ENCODE measurements around the gene ACOT6.

ACOT6 gene

DNA sequence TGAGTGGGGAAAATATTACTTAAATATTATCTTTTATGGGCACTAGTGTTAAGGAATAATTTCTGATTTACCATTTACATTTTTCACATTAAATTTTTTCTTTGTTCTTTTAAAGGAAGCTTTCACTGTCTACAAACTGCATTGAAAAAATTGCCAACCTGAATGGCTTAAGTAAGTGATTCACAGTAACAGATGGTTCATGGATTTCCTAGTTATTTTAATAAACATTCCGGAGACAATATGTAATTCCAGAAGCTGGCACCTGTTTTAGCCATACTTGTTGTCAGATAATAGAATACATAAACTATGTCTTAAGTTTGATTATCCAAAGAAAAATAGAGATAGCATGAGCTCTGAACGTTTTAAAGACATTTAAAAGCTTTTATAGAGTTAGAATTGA, 49.6 kb downstream of the ACOT6 start:
- DNase-seq: no peak
- no CpG with 5 or more reads among the region's 2 CpGs for WGBS (ENCODE audit: extremely low coverage, insufficient coverage, low lambda C conversion rate)
- H3K27ac ChIP-seq (ENCODE audit: low read depth, low read length): no peak overlapping the region

GRCh38 chr14:73662487-73662943, 50.2 kb downstream of the ACOT6 start:
- Histone ChIP-seq H3K4me1 (ENCODE audit: control insufficient read depth, low read depth, low read length) (no peaks in the 10 kb centered on the region), H3K79me2 (ENCODE audit: control insufficient read depth, insufficient read depth, low read length) (no peaks in the 10 kb centered on the region), H2BK5ac (ENCODE audit: low read length) (no peak overlapping the region), H4K8ac (ENCODE audit: low read depth, low read length) (no peak overlapping the region), H3K56ac (ENCODE audit: low read length) (no peak overlapping the region), H3K36me3 (ENCODE audit: control insufficient read depth, insufficient read depth, low read length) (no peaks in the 10 kb centered on the region), H3K4me3 (ENCODE audit: low read length) (no peak overlapping the region), H3K79me1 (ENCODE audit: low read length) (no peaks in the 10 kb centered on the region), H4K5ac (ENCODE audit: low read length) (no peak overlapping the region), H3K23ac (ENCODE audit: low read length) (no peak overlapping the region), H3K4me2 (ENCODE audit: low read length) (no peak overlapping the region), H2BK15ac (replicated peaks; ENCODE audit: low read depth) (no peak overlapping the region), H2BK120ac (ENCODE audit: low read depth, low read length) (no peak overlapping the region), H3K4ac (ENCODE audit: low read depth, low read length) (no peak overlapping the region), H3K27me3 (ENCODE audit: insufficient read depth, low read length, poor library complexity) (no peaks in the 10 kb centered on the region), H3K18ac (ENCODE audit: low read length) (no peak overlapping the region), H3K27ac (ENCODE audit: low read depth, low read length) (no peak overlapping the region), H3K9ac (ENCODE audit: low read length) (no peak overlapping the region), H2AK5ac (ENCODE audit: low read length) (no peak overlapping the region)
- no CpG with 5 or more reads among the region's 1 CpG for WGBS (ENCODE audit: extremely low coverage, insufficient coverage, low lambda C conversion rate)
- DNase-seq: peak; percentile 95

More for the DNA sequence above, 49.6 kb downstream of the ACOT6 start:
- Histone ChIP-seq H2AK5ac (ENCODE audit: low read length) (no peak overlapping the region), H3K56ac (ENCODE audit: low read length) (no peak overlapping the region), H3K27me3 (ENCODE audit: insufficient read depth, low read length, poor library complexity) (no peaks in the 10 kb centered on the region), H4K8ac (ENCODE audit: low read depth, low read length) (no peak overlapping the region), H2BK5ac (ENCODE audit: low read length) (no peak overlapping the region), H2BK15ac (replicated peaks; ENCODE audit: low read depth) (no peak overlapping the region), H3K4ac (ENCODE audit: low read depth, low read length) (no peak overlapping the region), H3K4me1 (ENCODE audit: control insufficient read depth, low read depth, low read length) (no peaks in the 10 kb centered on the region), H3K4me2 (ENCODE audit: low read length) (no peak overlapping the region), H3K18ac (ENCODE audit: low read length) (no peak overlapping the region), H3K9ac (ENCODE audit: low read length) (no peak overlapping the region), H4K5ac (ENCODE audit: low read length) (no peak overlapping the region), H3K36me3 (ENCODE audit: control insufficient read depth, insufficient read depth, low read length) (no peaks in the 10 kb centered on the region), H3K4me3 (ENCODE audit: low read length) (no peak overlapping the region), H3K23ac (ENCODE audit: low read length) (no peak overlapping the region), H3K79me2 (ENCODE audit: control insufficient read depth, insufficient read depth, low read length) (no peaks in the 10 kb centered on the region), H2BK120ac (ENCODE audit: low read depth, low read length) (no peak overlapping the region), H3K79me1 (ENCODE audit: low read length) (no peaks in the 10 kb centered on the region)

GRCh38 chr14:73663548-73664212, 51.4 kb downstream of the ACOT6 start:
- no peaks in the 10 kb centered on the region for H3K27me3 ChIP-seq (ENCODE audit: insufficient read depth, low read length, poor library complexity)
- H3K9ac ChIP-seq (ENCODE audit: low read length): no peak overlapping the region
- H3K79me2 ChIP-seq (ENCODE audit: control insufficient read depth, insufficient read depth, low read length): no peaks in the 10 kb centered on the region
- no peak overlapping the region for H2BK15ac ChIP-seq (replicated peaks; ENCODE audit: low read depth)
- no peak overlapping the region for H3K23ac ChIP-seq (ENCODE audit: low read length)
- peak; percentile 67 for DNase-seq
- no peak overlapping the region for H3K4ac ChIP-seq (ENCODE audit: low read depth, low read length)
- H4K5ac ChIP-seq (ENCODE audit: low read length): no peak overlapping the region
- no peak overlapping the region for H3K4me2 ChIP-seq (ENCODE audit: low read length)
- no peak overlapping the region for H2BK5ac ChIP-seq (ENCODE audit: low read length)
- no peak overlapping the region for H3K18ac ChIP-seq (ENCODE audit: low read length)
- no peaks in the 10 kb centered on the region for H3K79me1 ChIP-seq (ENCODE audit: low read length)
- H3K56ac ChIP-seq (ENCODE audit: low read length): no peak overlapping the region
- H4K8ac ChIP-seq (ENCODE audit: low read depth, low read length): no peak overlapping the region
- no peaks in the 10 kb centered on the region for H3K4me1 ChIP-seq (ENCODE audit: control insufficient read depth, low read depth, low read length)
- no peak overlapping the region for H2AK5ac ChIP-seq (ENCODE audit: low read length)
- no peak overlapping the region for H3K27ac ChIP-seq (ENCODE audit: low read depth, low read length)
- H3K36me3 ChIP-seq (ENCODE audit: control insufficient read depth, insufficient read depth, low read length): no peaks in the 10 kb centered on the region
- H3K4me3 ChIP-seq (ENCODE audit: low read length): no peak overlapping the region
- no peak overlapping the region for H2BK120ac ChIP-seq (ENCODE audit: low read depth, low read length)

- no peak overlapping the region for H3K18ac ChIP-seq (ENCODE audit: low read length)
- no peak overlapping the region for H3K23ac ChIP-seq (ENCODE audit: low read length)
- no peak overlapping the region for H3K4me3 ChIP-seq (ENCODE audit: low read length)
- H2BK120ac ChIP-seq (ENCODE audit: low read depth, low read length): no peak overlapping the region
- WGBS (ENCODE audit: extremely low coverage, insufficient coverage, low lambda C conversion rate): no CpG with 5 or more reads among the region's 2 CpGs
- H3K4me2 ChIP-seq (ENCODE audit: low read length): no peak overlapping the region
- H2BK5ac ChIP-seq (ENCODE audit: low read length): no peak overlapping the region
- no peaks in the 10 kb centered on the region for H3K36me3 ChIP-seq (ENCODE audit: control insufficient read depth, insufficient read depth, low read length)
- no peak overlapping the region for H2AK5ac ChIP-seq (ENCODE audit: low read length)
- H3K4ac ChIP-seq (ENCODE audit: low read depth, low read length): no peak overlapping the region
- H3K56ac ChIP-seq (ENCODE audit: low read length): no peak overlapping the region
- H4K8ac ChIP-seq (ENCODE audit: low read depth, low read length): no peak overlapping the region
- DNase-seq: peak; percentile 2
- no peak overlapping the region for H4K5ac ChIP-seq (ENCODE audit: low read length)
- H3K79me2 ChIP-seq (ENCODE audit: control insufficient read depth, insufficient read depth, low read length): no peaks in the 10 kb centered on the region
- H3K4me1 ChIP-seq (ENCODE audit: control insufficient read depth, low read depth, low read length): no peaks in the 10 kb centered on the region
- H3K27ac ChIP-seq (ENCODE audit: low read depth, low read length): no peak overlapping the region
- no peaks in the 10 kb centered on the region for H3K27me3 ChIP-seq (ENCODE audit: insufficient read depth, low read length, poor library complexity)
- H3K79me1 ChIP-seq (ENCODE audit: low read length): no peaks in the 10 kb centered on the region
- no peak overlapping the region for H3K9ac ChIP-seq (ENCODE audit: low read length)
- no peak overlapping the region for H2BK15ac ChIP-seq (replicated peaks; ENCODE audit: low read depth)
Measured at GRCh38 chr14:73665130-73665529, 52.8 kb downstream of the ACOT6 start.

DNA sequence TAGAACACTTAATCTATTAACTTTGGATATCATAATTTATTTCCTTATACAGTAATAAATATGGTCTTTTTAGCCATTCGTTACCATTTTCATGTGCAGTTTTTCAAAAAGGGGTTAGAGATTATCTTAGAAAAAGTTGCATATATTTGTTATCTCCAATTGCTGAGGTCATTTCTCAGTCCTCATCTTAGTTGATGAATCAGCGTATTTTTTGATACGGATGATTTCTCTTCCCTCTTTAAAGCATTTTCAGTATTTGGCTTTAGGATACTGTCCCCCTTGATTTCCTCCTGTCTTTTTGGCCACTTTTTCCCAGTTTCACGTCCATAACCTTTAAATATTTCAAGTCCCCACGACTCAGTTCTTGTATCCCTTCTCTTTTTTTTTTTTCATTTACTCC, 54.3 kb downstream of the ACOT6 start:
- Histone ChIP-seq H3K9ac (ENCODE audit: low read length) (no peak overlapping the region), H2BK120ac (ENCODE audit: low read depth, low read length) (no peak overlapping the region), H4K8ac (ENCODE audit: low read depth, low read length) (no peak overlapping the region), H3K4me2 (ENCODE audit: low read length) (no peak overlapping the region), H3K23ac (ENCODE audit: low read length) (no peak overlapping the region), H3K27me3 (ENCODE audit: insufficient read depth, low read length, poor library complexity) (no peaks in the 10 kb centered on the region), H3K4me1 (ENCODE audit: control insufficient read depth, low read depth, low read length) (no peaks in the 10 kb centered on the region), H4K5ac (ENCODE audit: low read length) (no peak overlapping the region), H3K4me3 (ENCODE audit: low read length) (no peak overlapping the region), H3K36me3 (ENCODE audit: control insufficient read depth, insufficient read depth, low read length) (no peaks in the 10 kb centered on the region), H3K4ac (ENCODE audit: low read depth, low read length) (no peak overlapping the region), H2AK5ac (ENCODE audit: low read length) (no peak overlapping the region), H3K56ac (ENCODE audit: low read length) (no peak overlapping the region), H3K79me1 (ENCODE audit: low read length) (no peaks in the 10 kb centered on the region), H3K79me2 (ENCODE audit: control insufficient read depth, insufficient read depth, low read length) (no peaks in the 10 kb centered on the region), H2BK15ac (replicated peaks; ENCODE audit: low read depth) (no peak overlapping the region), H2BK5ac (ENCODE audit: low read length) (no peak overlapping the region), H3K27ac (ENCODE audit: low read depth, low read length) (no peak overlapping the region), H3K18ac (ENCODE audit: low read length) (no peak overlapping the region)
- no peak for DNase-seq
- 100% methylated on average over 1 of the region's 5 CpGs for WGBS (ENCODE audit: extremely low coverage, insufficient coverage, low lambda C conversion rate)

- 100% methylated on average over 1 of the region's 3 CpGs for WGBS (ENCODE audit: extremely low coverage, insufficient coverage, low lambda C conversion rate)
- H2AK5ac ChIP-seq (ENCODE audit: low read length): no peak overlapping the region
- no peak overlapping the region for H3K23ac ChIP-seq (ENCODE audit: low read length)
Measured at GRCh38 chr14:73667854-73668253, 55.5 kb downstream of the ACOT6 start.

More at GRCh38 chr14:73667854-73668253, 55.5 kb downstream of the ACOT6 start:
- H2BK15ac ChIP-seq (replicated peaks; ENCODE audit: low read depth): no peak overlapping the region
- no peak overlapping the region for H3K18ac ChIP-seq (ENCODE audit: low read length)
- H3K4ac ChIP-seq (ENCODE audit: low read depth, low read length): no peak overlapping the region
- H2BK5ac ChIP-seq (ENCODE audit: low read length): no peak overlapping the region
- no peak overlapping the region for H4K5ac ChIP-seq (ENCODE audit: low read length)
- DNase-seq: no peak
- no peaks in the 10 kb centered on the region for H3K79me2 ChIP-seq (ENCODE audit: control insufficient read depth, insufficient read depth, low read length)
- H3K9ac ChIP-seq (ENCODE audit: low read length): no peak overlapping the region
- H3K27ac ChIP-seq (ENCODE audit: low read depth, low read length): no peak overlapping the region
- no peak overlapping the region for H3K56ac ChIP-seq (ENCODE audit: low read length)
- H3K4me3 ChIP-seq (ENCODE audit: low read length): no peak overlapping the region
- H3K4me1 ChIP-seq (ENCODE audit: control insufficient read depth, low read depth, low read length): no peaks in the 10 kb centered on the region
- no peak overlapping the region for H2BK120ac ChIP-seq (ENCODE audit: low read depth, low read length)
- H3K36me3 ChIP-seq (ENCODE audit: control insufficient read depth, insufficient read depth, low read length): no peaks in the 10 kb centered on the region
- H3K27me3 ChIP-seq (ENCODE audit: insufficient read depth, low read length, poor library complexity): no peaks in the 10 kb centered on the region
- H3K79me1 ChIP-seq (ENCODE audit: low read length): no peaks in the 10 kb centered on the region
- H3K4me2 ChIP-seq (ENCODE audit: low read length): no peak overlapping the region
- H4K8ac ChIP-seq (ENCODE audit: low read depth, low read length): no peak overlapping the region
